GM18499 (cell line): ENCODE data around the gene KCNJ14.

Source experiments
- ATAC-seq: cut with Tn5 transposase; IDR thresholded peaks from one replicate; pipeline ENCODE4 v1.9.1; 2021; ENCODE audit warnings: moderate number of reproducible peaks; ENCODE audit not compliant: insufficient read depth, unreplicated experiment

Gene KCNJ14

GRCh38 chr19:48455171-48455907 is at the start of gene KCNJ14:
KCNJ14 (plus strand) TSS chr19:48455574; CDS start chr19:48461725, 6,151 bp downstream.
- ATAC-seq: no peak

- no peak for ATAC-seq
Observed at GRCh38 chr19:48405850-48406249, 49.5 kb upstream of the KCNJ14 start.

- ATAC-seq: no peak
Observed at GRCh38 chr19:48413879-48414587, 41.3 kb upstream of the KCNJ14 start.

- no peak for ATAC-seq
Observed at GRCh38 chr19:48415395-48415794, 40.0 kb upstream of the KCNJ14 start.

GRCh38 chr19:48415806-48416221 is 39.6 kb upstream of the KCNJ14 start:
- no peak for ATAC-seq

GRCh38 chr19:48417421-48417820 is 38.0 kb upstream of the KCNJ14 start:
- no peak for ATAC-seq

GRCh38 chr19:48418317-48419064 is 36.9 kb upstream of the KCNJ14 start:
- ATAC-seq: no peak

GRCh38 chr19:48419158-48419920 is 36.0 kb upstream of the KCNJ14 start:
- ATAC-seq: no peak

- ATAC-seq: no peak
Observed at GRCh38 chr19:48421548-48421947, 33.8 kb upstream of the KCNJ14 start.

- ATAC-seq: no peak
Observed at GRCh38 chr19:48424694-48425219, 30.6 kb upstream of the KCNJ14 start.

- ATAC-seq: no peak
Observed at GRCh38 chr19:48428670-48429069, 26.7 kb upstream of the KCNJ14 start.

- ATAC-seq: no peak
Observed at GRCh38 chr19:48433337-48433736, 22.0 kb upstream of the KCNJ14 start.

- no peak for ATAC-seq
Observed at GRCh38 chr19:48436586-48436985, 18.8 kb upstream of the KCNJ14 start.

GRCh38 chr19:48441360-48442050 is 13.9 kb upstream of the KCNJ14 start:
- no peak for ATAC-seq

GRCh38 chr19:48442116-48443035 is 13.0 kb upstream of the KCNJ14 start:
- ATAC-seq: no peak

GRCh38 chr19:48443256-48443655 is 12.1 kb upstream of the KCNJ14 start:
- ATAC-seq: no peak

GRCh38 chr19:48443731-48444128 is 11.6 kb upstream of the KCNJ14 start:
- ATAC-seq: no peak

GRCh38 chr19:48444129-48444935 is 11.0 kb upstream of the KCNJ14 start:
- ATAC-seq: no peak
